Loucy (cell line): ENCODE data around the gene MIB1.

Experiments used
- EZH2phosphoT487 ChIP-seq: fragments of 200-600 bp; IDR thresholded peaks from 2 replicates; pipeline ENCODE4 v1.6.1; 2018; ENCODE audit warnings: antibody characterized with exemption, mild to moderate bottlenecking, moderate library complexity, borderline replicate concordance
- TF ChIP-seq, protein P1 (sequence below): fragments of 200-600 bp; sonication (generic); conservative IDR thresholded peaks from 2 replicates; pipeline ENCODE4 v1.5.1; 2014; ENCODE audit warnings: mild to moderate bottlenecking, antibody characterized with exemption, low read length

DNA sequence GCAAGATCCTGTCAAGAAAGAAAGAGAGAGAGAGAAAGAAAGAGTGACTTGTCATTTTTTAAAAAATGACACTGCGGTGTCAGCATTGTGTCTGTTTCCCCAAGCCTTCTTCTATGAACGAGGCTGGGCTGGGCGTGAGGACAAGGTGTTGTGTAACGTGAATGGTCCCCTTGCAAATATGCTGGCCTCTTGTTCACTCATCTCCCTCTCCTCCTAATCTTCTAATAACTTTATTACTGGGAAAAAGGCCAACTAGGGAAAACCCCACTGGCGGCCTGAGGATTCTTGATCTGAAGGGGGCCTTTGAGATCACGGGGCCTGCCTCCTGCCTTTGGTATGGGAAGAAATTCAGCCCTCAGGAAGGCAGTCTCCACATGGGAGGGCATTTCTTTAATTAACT, 163.1 kb downstream of the MIB1 start:
- no peak for TF ChIP-seq EZH2phosphoT487
- TF ChIP-seq, protein P1, sequence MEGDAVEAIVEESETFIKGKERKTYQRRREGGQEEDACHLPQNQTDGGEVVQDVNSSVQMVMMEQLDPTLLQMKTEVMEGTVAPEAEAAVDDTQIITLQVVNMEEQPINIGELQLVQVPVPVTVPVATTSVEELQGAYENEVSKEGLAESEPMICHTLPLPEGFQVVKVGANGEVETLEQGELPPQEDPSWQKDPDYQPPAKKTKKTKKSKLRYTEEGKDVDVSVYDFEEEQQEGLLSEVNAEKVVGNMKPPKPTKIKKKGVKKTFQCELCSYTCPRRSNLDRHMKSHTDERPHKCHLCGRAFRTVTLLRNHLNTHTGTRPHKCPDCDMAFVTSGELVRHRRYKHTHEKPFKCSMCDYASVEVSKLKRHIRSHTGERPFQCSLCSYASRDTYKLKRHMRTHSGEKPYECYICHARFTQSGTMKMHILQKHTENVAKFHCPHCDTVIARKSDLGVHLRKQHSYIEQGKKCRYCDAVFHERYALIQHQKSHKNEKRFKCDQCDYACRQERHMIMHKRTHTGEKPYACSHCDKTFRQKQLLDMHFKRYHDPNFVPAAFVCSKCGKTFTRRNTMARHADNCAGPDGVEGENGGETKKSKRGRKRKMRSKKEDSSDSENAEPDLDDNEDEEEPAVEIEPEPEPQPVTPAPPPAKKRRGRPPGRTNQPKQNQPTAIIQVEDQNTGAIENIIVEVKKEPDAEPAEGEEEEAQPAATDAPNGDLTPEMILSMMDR = no peak
